ENCODE results near the gene PRPF19.

Gene PRPF19

DNA sequence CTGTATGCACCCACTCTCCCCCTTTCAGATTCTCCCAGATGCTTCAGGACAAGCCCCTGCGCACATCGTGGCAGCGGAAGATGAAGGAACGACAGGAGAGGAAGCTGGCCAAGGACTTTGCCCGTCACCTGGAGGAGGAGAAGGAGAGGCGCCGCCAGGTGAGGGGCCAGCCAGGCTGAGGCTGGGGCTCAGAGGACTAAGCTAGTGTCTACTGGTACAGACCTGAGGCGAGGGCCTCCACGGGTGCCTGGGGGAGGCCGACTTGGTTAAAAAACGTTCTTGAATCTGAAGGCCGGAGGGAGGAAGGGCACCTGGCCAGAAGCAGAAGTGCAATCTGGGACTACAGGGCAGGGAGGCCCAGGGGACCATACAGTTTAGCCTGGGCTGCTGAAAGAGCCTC, 58.5 kb downstream of the PRPF19 start:
- TF ChIP-seq, protein P1, sequence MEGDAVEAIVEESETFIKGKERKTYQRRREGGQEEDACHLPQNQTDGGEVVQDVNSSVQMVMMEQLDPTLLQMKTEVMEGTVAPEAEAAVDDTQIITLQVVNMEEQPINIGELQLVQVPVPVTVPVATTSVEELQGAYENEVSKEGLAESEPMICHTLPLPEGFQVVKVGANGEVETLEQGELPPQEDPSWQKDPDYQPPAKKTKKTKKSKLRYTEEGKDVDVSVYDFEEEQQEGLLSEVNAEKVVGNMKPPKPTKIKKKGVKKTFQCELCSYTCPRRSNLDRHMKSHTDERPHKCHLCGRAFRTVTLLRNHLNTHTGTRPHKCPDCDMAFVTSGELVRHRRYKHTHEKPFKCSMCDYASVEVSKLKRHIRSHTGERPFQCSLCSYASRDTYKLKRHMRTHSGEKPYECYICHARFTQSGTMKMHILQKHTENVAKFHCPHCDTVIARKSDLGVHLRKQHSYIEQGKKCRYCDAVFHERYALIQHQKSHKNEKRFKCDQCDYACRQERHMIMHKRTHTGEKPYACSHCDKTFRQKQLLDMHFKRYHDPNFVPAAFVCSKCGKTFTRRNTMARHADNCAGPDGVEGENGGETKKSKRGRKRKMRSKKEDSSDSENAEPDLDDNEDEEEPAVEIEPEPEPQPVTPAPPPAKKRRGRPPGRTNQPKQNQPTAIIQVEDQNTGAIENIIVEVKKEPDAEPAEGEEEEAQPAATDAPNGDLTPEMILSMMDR (IDR thresholded peaks at IDR 0.05; ENCODE audit: low read depth, low read length), result no peak
- H3K4me3 ChIP-seq (ENCODE audit: low read depth, low read length), result no peak overlapping the region

DNA sequence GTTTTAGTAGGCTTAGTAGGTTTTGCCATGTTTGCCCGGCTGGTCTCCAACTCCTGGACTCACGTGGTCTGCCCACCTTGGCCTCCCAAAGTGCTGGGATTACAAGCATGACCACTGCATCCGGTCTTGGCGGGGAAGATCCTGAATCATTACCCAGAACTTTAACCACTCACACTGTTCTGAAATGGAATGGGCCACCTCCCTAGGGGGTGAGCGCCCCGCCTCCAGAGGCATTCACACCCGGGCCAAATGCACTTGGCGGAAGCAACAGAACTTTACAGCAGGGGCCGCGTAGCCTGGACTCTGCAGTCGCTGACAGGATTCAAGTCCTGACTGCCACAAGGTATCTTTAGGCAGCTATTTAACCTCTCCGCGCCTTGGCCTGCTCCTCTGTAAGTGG, 59.1 kb downstream of the PRPF19 start:
- H3K4me3 ChIP-seq (ENCODE audit: low read depth, low read length), result no peak overlapping the region
- TF ChIP-seq, protein P1 (IDR thresholded peaks at IDR 0.05; ENCODE audit: low read depth, low read length), result no peak

DNA sequence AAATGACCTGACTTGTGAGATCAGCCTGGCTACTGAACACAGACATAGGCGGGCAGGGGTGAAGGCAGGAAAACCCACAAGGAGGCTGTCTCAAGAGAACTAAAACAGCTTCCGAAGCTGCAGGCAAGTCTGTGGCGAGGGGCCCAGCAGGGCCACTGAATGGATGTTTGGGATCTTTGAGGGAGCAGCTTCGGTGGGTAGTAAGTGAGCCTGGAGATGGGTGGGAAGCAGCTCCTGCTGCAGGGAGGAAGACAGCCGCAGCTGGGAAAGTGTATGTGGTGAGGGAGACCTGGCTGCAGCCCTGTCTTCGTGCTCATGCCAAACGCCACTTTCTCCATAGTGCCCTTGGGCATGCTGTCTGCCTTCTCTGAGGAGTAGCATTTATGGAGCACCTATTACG, 61.0 kb downstream of the PRPF19 start:
- TF ChIP-seq, protein P1 (IDR thresholded peaks at IDR 0.05; ENCODE audit: low read depth, low read length), result no peak
- H3K4me3 ChIP-seq (ENCODE audit: low read depth, low read length), result no peak overlapping the region

DNA sequence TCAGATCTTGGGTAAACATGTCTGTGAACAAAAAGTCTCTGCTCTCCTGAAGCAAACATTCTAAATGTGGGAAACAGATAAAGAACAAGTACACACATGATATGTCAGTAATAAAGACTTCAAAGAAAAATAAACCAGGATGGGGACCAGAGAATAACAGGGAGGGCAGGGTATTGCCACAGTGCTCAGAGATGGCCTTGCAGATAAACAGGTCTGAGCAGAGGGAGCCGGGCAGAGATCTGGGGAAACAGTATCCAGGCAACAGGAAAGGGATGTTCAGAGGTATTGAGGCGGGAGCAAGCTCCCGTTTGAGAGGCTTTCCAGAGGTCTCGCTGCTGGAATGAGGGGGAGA, 61.5 kb downstream of the PRPF19 start:
- peak overlapping the region; percentile 74 for H3K4me3 ChIP-seq (ENCODE audit: low read depth, low read length)
- TF ChIP-seq, protein P1 (IDR thresholded peaks at IDR 0.05; ENCODE audit: low read depth, low read length), result no peak

DNA sequence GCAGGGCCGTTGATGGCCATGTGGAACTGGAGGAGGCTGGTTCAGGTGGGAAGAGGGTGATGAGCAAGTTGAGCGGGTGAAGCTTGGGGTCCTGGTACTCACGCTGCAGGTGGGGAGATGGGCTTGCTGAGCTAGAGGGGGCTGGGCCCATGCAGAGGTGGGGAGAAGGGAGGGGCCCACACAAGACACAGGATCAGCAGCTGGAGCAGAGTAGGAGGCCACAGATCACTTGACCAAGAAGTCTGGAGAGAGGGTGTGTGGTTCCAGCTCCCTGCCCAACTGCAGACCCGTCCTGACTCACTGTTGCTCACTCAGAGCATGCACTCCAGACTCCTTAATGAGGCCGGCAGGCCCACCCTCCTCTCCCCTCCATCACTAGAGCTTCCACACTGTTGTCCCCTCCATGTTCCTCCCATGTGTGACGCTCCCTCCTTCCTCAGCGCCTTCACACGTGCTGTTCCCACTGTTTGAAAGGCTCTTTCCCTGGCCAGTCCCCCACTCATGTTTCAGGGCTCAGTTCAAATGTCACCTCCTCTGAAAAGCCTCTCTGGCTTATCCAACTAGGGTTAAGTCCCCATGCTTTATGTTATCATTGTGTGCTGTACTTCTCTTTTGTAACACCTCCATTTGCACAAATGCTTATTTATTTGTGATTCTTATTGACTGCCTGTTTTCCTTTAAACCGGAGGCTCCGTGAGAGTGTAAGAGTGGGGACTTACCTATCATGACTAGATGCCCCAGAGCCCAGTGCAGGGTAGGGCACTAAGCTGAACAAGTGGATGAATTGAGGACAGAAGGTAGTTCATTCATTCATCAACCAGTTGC, 62.1 kb downstream of the PRPF19 start:
- TF ChIP-seq, protein P1 (IDR thresholded peaks at IDR 0.05; ENCODE audit: low read depth, low read length), result no peak
- H3K4me3 ChIP-seq (ENCODE audit: low read depth, low read length), result peak overlapping the region; percentile 74

DNA sequence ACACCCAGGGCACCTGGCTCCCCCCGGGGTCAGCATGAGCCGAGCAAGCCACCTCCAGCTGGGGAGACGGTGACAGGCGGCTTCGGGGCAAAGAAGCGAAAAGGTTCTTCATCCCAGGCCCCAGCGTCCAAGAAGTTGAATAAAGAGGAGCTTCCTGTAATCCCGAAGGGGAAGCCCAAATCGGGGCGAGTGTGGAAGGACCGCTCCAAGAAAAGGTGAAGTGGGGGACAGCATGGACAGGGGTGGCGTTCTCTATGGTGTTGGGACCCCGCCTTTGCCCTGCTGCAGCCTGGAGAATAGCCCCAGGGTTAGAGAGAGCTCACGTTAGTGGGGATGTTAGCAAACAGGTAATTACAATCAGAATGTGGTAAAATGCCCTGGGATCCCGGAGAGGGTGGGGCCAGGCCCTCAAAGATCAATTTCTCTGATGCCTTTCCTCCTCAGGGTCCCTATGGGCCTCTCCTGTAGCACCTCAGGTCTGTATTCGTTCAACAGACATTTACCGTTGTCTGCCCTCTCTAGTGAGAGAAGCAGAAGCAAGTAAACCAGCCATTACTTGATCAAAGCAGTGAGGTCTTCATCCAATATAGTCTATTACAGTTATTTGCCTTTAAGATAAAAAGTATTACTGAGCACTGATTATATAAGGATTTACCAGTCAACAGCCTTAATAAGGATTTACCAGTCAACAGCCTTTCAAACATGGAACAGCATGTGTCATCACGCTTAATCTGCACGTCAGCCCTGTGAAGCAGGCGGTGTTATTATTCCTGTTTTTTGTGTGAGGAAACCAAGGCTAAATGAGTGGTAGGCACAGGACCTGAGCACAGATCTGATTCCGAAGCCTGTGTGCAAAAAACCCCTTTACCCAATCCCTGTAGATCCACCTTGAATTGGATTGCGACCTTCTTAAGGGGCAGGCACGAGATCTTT, 63.5 kb downstream of the PRPF19 start:
- TF ChIP-seq, protein P1 (IDR thresholded peaks at IDR 0.05; ENCODE audit: low read depth, low read length), result no peak
- peak overlapping the region; percentile 74 for H3K4me3 ChIP-seq (ENCODE audit: low read depth, low read length)

All from WI38 (cell line).